Endometrial microvascular endothelial cells (primary cell): ENCODE results near the gene POU2F2. TPM values are rescaled to one million over a fixed set of nuclear protein-coding genes. Genes with fewer than 3 reads are reported as not detected.

ENCODE experiments used
- in situ Hi-C: cut with HindIII; loops from 2 replicates; pipeline ENCODE4 v1.10.0; 2017; ENCODE audit warnings: low sequenced_read_pairs, low pct_unique_long_range_greater_than_20kb; ENCODE audit errors: inconsistent ontology term
- total RNA-seq: library from RNA; depleted of rRNA; stranded (reverse); fragments of >200 nt; gene quantifications from one replicate; pipeline ENCODE4 v1.2.3, GENCODE V29; 2015; ENCODE audit errors: inconsistent ontology term

Gene POU2F2
- total RNA-seq, 1 donor from 2014 or later = 0.84 TPM

DNA sequence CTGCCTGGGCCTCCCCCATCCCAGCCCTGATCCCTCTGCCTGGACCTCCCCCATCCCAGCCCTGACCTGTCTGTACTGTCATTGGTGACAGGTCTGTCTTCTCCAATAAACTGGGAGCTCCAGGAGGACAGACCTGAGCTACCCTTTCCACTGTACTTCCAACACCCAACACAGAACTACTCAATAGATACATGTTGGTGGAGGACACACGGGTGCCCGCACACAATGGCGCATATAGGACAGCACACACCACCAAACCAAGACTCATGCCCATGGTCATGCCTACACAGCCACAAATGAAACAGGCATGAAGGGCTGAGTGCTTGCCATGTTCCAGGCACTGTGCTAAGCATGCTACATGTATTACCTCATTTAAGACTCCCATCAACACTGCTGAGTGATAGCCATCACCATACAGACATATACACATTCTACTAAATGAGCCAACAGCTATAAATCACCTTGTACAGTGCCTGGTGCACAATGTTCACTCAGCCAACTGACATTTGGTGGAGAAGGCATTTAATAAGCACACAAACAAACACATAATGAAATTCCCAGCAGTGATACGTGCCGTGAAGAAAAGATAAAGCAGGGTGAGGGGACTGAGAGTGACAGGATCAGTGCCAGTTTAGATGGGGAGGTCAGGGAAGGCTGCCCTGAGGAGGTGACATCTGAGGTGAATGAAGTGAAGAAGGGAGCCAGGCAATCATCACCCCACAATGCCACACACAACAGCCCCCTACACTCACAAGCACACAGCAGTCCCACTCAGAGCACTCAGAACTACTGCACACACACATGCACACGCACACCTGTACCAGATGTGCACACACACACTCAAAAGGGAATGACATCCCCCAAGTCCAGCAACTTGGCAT lies 857 bp downstream of the POU2F2 start:
- in situ Hi-C loops = no loop called here

DNA sequence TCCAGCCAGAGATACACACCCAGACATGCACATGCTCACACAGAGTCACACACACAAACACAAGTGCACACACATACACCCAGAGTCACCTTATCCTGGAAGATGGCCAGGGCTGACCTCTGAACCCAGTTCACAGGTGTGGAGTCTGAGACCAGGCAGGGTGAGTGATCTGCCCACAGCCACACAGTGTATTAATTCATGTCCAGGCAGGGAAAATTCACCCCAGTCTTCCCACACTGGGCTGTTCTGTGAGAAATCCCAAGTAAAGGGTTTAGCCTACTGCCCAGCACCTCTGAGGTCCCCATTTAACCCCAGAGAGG lies 2.0 kb downstream of the POU2F2 start:
- in situ Hi-C loops = no loop called here

DNA sequence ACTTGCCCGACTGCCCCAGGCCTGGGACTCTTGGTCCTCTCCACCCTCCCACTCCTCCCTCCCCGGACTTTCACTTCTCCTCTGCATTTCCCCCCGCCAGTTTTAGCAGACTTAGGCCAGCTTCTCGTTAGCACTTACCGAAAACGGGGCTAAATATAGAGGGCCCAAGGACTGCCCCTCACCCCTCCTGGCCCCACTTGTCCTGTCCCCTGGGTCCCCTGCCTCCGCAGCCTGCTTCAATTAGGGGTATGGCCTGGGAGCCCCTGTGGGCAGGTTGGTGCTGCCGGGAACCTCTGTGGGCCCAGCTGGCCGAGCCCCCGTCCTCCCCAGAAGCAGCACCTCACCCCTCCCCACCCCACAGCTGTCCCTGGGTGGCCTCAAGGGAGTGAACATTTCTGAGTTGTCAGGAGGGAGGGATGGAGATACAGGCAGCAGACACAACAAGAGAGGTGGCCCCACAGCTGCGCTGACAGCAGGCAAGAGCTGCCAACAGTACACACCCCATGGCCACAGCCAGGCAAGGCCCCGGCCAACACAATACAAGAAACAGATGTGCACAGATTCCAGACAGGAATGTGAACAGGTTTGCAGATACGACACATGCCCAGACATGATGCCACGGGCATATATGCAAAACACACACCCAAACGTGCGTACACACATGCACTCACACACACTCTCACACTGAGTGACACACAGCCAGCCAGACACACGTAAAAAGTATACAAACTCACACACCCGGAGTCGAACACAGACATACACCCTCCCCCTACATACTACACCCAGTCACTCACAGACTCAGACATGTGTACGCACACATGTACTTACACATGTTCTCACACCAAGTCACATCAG lies 2.6 kb downstream of the POU2F2 start:
- in situ Hi-C loops = no loop called here

DNA sequence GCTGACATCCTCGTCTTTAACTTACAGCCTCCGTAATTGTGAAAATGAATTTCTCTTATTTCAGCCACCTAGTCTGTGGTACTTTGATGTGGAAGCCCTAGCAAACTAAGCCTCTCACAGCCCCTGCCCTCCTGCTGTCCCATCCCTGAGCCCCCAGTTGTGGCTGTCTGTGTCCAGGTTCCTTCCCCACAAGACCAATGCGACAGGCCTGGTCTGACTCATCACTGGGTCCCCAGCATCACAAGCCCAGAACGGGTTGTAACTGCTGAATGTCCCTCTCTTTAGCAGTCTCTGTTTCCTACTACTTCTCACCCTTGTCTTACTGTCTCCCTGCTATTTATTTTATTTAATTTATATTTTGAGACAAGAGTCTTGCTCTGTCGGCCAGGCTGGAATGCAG lies 5.7 kb downstream of the POU2F2 start:
- in situ Hi-C loops = no loop called here

DNA sequence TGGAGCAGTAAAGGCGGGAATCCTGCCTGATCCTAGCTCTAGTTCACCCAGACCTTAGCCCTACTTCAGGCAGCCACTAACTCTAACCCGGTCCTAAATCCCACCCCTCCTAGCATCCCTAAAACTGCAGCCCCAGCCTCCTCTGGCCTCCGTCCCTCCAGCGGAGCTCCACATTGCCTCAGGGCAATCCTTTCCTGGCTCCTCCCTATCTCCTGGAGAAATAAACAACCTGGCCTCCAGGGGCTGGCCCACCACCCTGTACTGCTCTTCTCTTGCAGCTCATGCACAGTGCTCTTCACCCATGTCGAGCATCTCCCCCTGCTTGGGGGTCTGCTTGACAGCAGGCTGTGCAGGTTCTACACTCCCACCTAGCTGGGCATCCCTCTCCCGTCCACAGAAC lies 6.7 kb downstream of the POU2F2 start:
- in situ Hi-C loops = no loop called here

DNA sequence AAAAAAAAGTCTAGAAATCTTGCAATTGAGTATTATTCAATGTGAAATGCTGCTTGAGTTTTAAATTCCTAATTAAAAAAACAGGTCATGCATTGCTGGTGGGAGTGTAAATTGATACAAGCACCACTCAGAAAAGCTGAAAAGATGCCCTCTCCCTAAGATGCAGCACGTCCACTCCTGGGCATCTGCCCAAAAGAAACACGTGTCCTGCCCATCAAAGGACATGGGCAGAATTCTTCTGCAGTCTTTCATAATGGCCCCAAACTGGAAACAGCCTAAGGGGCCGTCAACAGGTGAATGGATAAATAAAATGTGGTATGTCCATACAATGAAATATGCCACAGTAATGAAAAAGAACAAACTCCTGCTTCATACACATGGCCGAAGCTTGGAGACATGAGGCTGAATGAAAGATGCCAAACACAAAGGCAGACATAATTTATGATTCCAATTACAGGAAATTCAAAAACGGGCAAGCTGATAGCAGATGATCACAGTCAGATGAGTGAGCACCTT lies 7.8 kb downstream of the POU2F2 start:
- in situ Hi-C loops = no loop called here

DNA sequence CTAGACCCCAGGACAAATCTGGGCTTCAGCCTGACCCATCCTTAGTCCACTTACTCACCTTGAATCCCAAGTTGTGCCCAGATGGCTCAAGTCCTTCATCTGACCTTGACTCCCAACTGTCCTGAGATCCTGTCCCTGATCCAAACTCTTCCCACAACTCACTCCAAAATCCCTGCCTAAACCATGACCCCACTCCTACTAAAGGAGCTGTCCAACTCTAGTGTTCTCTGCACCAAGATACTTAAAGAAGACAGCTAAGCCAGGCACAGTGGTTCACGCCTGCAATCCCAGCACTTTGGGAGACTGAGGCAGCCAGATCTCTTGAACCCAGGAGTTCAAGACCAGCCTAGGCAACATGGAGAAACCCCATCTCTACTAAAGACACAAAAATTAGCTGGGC lies 8.5 kb downstream of the POU2F2 start:
- in situ Hi-C loops = no loop called here

DNA sequence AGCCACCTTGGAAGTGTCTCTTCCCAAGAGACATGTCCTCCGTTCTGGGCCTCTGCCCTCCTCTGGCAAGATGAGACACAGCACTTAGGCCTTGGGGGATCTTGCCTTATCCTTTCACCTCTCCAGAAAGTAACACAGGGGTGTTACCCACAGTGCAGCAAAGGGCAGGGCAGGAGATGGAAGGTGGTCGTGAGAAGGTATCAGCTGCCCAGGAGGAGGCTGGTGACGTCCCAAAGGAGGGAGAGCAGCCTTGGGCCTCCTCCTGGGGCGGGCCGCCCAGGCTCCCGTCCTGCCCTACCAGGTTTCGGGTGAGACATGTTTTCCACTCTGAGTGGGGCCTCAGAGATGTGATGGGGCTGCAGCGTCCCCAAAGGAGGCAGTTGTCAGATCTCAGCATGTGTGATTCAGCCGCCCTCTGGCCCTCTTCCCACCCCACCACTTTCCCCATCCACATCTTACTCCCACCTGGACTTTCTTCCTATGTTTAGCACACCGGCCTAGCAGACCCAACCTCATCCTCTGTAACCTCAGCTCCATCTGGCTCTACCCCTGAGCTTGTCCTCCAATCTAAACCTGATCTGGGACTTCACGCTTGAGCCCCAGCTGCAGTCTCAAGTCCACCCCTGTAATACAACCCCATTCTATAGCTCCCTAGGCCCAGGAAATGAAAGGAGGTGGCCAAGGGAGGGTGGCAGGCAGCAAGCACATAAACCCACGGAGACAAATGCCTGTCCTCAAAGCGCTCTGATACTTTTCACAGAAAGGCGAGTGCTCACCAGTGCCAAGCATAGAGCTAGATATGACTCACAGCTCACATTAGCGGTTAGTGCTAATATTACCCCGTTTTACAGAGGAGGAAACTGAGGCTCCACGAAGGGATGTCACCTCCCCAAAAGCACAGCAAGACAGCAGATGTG lies 9.3 kb downstream of the POU2F2 start:
- in situ Hi-C loops = no loop called here

DNA sequence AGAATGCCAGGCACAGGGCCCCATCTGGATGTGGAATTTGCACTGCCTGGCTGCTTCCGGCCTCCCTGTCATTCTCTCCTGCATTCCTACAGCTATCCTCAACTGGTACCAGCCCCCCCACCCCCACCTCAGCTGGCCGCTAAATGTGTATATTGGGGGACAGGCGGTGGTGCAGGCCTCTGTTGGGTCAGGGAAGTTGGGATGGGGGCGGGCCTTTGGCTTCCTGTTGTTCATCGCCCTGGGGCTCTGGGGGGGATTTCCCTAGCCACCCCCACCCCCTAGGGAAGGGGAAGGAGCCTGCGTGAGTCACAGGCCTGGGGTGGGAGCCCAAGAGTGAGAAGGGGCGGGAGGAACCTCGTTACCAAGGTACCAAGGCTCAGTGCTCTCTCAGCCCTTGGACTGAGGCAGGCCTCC lies 10.6 kb downstream of the POU2F2 start:
- in situ Hi-C loops = no loop called here

DNA sequence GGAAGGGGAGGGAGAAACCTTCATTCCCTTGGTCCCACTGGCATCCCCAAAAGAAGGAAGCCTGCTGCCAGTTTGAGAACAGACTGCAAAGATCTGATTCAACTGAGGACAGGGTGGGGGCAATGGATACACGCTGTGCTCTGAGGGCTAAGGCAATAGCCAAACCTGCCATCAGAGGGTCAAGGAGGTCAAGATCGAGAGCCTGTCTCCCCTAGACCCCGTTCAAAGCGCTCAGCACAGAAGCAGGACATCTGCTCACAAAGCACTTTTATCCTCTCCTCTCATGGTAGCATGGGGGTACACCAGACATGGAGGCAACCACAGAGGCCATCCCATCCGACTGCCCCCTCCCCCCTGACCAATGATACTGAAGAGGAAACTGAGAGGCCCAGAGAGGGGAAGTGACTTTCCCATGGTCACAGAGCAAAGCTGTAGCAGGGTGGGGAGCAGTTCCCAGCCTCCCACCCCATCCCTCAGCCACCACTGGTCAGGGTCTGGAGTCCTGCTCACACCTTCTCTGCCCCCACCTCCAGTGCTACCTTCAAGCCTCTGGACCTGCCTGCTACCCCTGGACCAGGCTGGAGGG lies 11.1 kb downstream of the POU2F2 start:
- in situ Hi-C loops = no loop called here

DNA sequence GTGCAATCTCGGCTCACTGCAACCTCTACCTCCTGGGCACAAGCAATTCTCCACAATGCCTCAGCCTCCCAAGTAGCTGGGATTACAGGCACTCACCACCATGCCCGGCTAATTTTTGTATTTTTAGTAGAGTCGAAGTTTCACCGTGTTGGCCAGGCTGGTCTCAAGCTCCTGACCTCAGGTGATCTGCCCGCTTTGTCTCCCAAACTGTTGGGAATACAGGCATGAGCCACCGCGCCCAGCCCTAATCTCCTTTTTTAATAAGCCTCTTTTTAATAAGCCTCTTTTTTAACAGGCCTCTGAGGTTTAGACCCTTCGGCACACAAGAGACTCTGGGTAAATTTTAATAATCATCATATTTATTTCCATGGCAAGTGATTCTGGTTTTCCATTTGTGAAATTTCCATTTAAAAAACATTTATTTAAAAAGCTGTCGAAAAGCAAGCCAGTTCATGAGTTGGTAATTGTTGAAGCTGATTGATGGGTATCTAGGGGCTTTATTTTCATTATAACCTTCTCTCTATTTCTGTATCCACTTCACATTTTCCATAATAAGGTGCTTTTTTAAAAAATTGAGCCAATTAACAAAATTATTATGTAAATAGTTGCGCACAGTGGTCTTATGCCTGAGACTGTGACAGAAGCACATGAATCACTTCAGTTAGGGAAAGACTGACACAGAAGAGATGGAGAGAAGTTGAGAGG lies 11.8 kb downstream of the POU2F2 start:
- in situ Hi-C loops = no loop called here

DNA sequence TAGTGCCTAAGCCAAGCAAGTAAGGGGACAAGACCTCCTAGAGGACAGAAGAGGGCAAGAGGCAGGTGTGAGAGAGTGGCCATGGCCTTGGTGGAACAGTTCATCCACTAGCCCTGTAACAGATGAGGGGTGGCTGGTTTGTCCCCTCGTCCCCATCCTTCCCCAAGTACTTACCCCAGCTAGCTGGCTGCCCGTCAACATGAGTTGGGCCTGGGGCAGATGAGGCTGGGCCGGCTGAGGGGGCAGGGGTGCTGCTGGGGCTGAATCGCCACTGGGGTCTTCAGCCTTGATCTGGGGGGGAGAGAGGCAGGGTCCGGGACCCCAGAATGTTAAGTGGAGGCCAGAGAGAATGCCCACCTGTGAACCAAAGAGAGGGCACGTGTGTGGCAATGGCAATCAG lies 15.2 kb downstream of the POU2F2 start:
- in situ Hi-C loops = no loop called here

DNA sequence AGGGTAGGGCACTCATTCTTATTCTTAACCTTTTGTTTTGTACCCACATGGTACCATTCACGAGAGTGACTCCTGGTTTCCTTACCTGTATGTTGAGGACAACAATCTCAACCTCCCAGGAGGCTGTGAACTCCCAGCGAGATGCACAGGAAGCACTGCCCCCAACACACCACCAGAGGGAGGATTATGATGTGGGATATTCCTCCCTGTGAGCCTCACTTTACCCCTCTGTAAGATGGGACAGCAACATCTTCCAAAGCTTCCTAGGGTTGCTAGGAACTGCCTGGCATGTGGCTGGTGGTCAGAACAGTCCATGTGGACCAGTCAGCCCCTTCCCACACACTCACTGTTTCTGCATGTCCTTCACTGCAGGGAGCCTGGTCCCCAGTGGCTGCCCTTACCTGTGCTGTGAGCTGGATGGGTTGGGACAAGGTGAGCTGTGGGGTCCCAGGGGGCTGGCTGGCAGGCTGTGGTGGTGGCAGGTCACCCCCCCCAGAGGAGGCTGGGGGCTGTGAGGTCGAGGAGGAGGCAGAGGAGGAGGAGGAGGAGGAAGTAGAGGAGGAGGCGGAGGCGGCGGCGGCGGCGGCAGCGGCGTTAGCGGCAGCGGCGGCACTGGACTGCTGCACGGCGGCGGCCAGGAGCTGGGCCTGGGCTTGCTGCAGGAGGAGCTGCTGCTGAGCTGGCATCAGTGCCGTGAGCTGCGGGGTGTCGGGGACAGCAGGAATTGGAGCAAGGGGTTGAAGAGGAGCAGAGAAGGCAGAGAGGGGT lies 15.8 kb downstream of the POU2F2 start:
- in situ Hi-C loops = no loop called here

DNA sequence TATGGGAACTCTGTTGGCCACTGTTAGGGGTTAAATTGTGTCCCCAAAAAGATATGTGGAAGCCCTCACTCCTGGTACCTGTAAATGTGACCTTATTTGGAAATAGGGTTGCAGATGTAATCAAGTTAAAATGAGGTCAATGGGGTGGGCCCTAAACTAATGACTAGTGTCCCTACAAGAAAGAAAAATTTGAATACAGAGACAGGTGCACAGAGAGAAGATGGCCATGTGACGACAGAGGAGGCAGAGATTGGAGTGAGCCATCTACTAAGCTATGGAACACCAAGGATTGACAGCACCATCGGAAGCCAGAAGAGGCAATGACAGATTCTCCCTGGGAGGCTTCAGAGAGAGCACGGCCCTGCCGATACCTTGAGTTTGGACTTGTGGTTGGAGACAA lies 16.5 kb downstream of the POU2F2 start:
- in situ Hi-C loops = no loop called here

DNA sequence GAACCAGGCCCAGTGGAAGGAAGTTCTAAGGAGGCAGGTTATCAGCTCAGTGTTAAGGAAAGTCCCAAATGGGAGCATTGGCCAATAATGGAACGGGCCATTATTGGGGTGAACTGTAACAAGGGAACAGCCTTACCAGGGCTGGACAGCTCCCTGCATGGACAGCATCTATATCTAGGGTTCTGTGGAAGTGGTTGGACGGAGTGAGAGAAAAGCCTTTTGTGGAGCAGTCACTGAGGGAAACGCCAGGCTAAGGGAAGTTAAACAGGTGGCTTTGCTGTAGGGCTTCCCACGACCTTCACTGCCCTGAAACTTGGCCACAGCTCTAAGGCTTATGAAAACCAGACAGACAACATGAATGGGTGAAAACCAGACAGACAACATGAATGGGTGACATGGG lies 17.0 kb downstream of the POU2F2 start:
- in situ Hi-C loops = no loop called here

DNA sequence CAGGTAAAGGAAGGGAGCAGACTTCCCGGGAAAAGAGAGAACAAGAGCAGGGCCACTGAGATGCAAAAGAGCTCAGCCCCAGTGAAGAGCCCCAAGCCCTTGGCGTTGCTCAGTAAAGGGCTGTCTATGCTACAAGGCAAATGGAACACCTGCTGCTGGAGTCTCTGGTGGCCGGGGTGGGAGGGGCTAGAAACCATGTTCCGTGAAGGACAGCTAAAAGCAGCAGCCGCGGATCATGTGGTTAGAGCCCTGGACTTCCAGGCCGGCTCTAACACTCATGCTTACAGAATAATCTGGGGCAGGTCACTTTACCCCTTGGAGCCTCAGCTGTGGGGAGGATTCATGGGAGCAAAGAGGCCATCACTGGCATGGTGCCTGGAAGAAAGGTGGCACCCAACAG lies 17.8 kb downstream of the POU2F2 start:
- in situ Hi-C loops = no loop called here

DNA sequence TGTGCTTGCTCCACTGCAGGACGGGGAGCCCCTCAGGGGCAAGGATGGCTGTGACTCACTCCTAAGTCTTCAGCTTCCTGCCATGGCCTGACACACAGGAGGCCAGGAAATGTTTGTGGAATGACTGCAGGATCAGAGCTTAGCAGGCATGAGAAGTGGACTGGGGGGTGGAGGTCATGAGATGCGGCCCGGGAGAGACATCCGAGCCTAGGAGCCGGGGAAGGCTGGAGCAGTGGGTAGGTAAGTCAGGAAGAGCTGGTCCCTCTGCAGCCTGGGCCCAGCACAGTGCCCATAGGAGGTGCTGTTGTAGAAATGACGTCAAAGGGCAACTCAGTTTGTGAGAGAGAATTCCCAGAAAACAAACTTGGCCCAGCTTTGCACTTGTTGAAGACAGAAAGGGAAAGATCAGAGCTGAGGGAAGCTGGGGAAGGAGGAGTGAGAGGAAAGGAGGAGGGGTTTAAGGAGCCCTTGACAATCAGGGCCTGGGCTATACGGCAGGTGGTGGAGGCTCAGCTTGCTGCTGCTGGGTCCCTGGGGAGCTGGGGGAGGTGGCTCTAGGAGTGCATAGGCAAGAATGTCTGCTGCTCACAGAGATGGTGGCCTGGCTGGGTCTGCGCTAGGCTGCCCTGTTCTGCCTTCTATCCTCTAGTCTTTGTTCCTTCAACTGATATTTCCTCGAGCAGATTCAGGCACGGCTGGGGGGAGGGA lies 18.5 kb downstream of the POU2F2 start:
- in situ Hi-C loops = no loop called here
